Measurements from ENCODE around the gene FDXR.
"Not testable (repeated sequence)": the region's sequence is repeated elsewhere in the genome, so short reads cannot be mapped to it uniquely, and the experiment has no call there.

FDXR gene

GRCh38 chr17:74872313-74873036, at the start of gene FDXR:
Gene FDXR (minus strand): TSS chr17:74872994. CDS start chr17:74872944, 50 bp downstream.
- DNase-seq (ENCODE audit: low spot score) = no peak

- DNase-seq (ENCODE audit: low spot score) = no peak
These were observed 49.4 kb upstream of the FDXR start for GRCh38 chr17:74922172-74922571.

GRCh38 chr17:74921769-74922168, 49.0 kb upstream of the FDXR start:
- no peak for DNase-seq (ENCODE audit: low spot score)

GRCh38 chr17:74921026-74921681, 48.4 kb upstream of the FDXR start:
- DNase-seq (ENCODE audit: low spot score) = no peak

- no peak for DNase-seq (ENCODE audit: low spot score)
These were observed 47.8 kb upstream of the FDXR start for GRCh38 chr17:74920642-74921025.

- no peak for DNase-seq (ENCODE audit: low spot score)
These were observed 47.5 kb upstream of the FDXR start for GRCh38 chr17:74920306-74920620.

- peak; percentile 88 for DNase-seq (ENCODE audit: low spot score)
These were observed 46.9 kb upstream of the FDXR start for GRCh38 chr17:74919440-74920305.

GRCh38 chr17:74918906-74919305, 46.1 kb upstream of the FDXR start:
- no peak for DNase-seq (ENCODE audit: low spot score)

GRCh38 chr17:74917430-74917829, 44.6 kb upstream of the FDXR start:
- DNase-seq (ENCODE audit: low spot score) = no peak

- DNase-seq (ENCODE audit: low spot score) = no peak
These were observed 44.0 kb upstream of the FDXR start for GRCh38 chr17:74916851-74917199.

GRCh38 chr17:74916136-74916850, 43.5 kb upstream of the FDXR start:
- DNase-seq (ENCODE audit: low spot score) = no peak

GRCh38 chr17:74911423-74911822, 38.6 kb upstream of the FDXR start:
- DNase-seq (ENCODE audit: low spot score) = not testable (repeated sequence)

- DNase-seq (ENCODE audit: low spot score) = not testable (repeated sequence)
These were observed 36.3 kb upstream of the FDXR start for GRCh38 chr17:74909097-74909496.

GRCh38 chr17:74907012-74907411, 34.2 kb upstream of the FDXR start:
- no peak for DNase-seq (ENCODE audit: low spot score)

GRCh38 chr17:74906214-74906793, 33.5 kb upstream of the FDXR start:
- not testable (repeated sequence) for DNase-seq (ENCODE audit: low spot score)

- DNase-seq (ENCODE audit: low spot score) = no peak
These were observed 32.1 kb upstream of the FDXR start for GRCh38 chr17:74904687-74905409.

GRCh38 chr17:74903671-74904070, 30.9 kb upstream of the FDXR start:
- DNase-seq (ENCODE audit: low spot score) = no peak

GRCh38 chr17:74903034-74903433, 30.2 kb upstream of the FDXR start:
- no peak for DNase-seq (ENCODE audit: low spot score)

- DNase-seq (ENCODE audit: low spot score) = no peak
These were observed 28.8 kb upstream of the FDXR start for GRCh38 chr17:74901353-74902135.

- DNase-seq (ENCODE audit: low spot score) = no peak
These were observed 27.4 kb upstream of the FDXR start for GRCh38 chr17:74900208-74900607.
